Suppressor macrophage treated with lipopolysaccharide for 1 hour (primary cell): ENCODE measurements around the gene TAS2R19.

Experiments
- DNase-seq, 3 donors: peaks; one replicate each; pipeline ENCODE4 v3.0.0-alpha.2; 2020 to 2022

The TAS2R19 gene

DNA sequence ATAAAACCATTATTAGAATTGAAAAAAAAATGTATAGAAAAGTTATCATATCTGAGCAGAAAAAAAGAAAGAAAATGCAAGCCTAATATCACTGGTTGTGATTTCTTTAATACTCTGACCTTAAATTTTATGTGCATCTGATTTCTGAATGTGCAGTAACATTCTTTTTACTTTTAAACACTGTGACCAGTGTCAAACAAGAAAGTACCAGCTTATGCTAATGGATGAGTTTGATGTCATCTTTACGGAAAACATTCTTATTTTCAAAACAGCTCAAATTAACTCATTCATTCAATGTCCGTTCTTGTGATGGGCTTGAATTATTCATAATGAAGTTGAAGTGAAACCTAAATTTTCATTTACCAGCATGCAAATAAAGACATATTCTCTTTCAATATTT is 35.6 kb downstream of the TAS2R19 start, which contains the start of gene TAS2R50:
Gene TAS2R50 (minus strand): TSS at position 101 of the 400 bp plus-strand sequence. CDS start 52 bp downstream, at position 49.
- no peak for DNase-seq

DNA sequence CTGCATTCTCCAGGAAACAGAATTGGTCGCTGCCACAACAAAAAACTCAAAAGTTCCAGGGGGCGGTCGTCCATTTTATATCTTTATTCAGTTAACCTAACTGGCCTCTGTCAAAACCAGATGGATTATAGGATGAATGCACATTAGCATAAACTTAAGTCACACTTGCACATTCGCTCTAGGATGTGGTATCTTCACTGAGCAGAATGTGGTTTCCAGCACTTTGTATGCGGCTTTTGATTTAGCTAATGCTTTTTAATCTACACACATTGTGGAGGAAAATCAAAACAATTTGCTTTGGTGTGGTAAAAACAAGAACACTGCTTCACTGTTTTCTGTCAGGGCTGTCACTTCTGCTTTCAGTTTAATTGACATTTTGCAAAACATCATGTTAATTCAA is 40.2 kb downstream of the TAS2R19 start:
- no peak for DNase-seq

DNA sequence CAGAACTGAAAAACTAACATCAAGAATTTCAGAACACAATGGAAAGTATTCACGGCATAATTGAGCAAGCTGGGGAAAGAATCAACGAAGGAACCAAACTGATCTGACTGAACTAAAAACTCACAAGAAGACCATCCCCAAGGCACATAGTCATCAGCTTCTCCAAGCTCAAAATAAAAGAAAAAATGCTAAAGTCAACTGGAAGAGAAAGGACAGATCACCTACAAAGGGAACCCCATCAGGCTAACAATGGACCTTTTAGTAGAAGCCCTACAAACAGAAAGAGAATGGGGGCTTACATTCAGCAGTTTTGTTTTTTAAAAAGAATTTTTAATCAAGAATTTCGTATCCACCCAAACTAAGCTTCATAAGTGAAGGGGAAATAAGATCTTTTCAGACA is 47.5 kb downstream of the TAS2R19 start:
- no peak for DNase-seq
